Dermis microvascular lymphatic vessel endothelial cell (primary cell): ENCODE data around the gene TRIM29. TPM values are rescaled to one million over a fixed set of nuclear protein-coding genes. Genes with fewer than 3 reads are reported as not detected.

ENCODE experiments used
- DNase-seq, 2 donors: peaks; one replicate each; pipeline versions ENCODE4 v3.0.0 to v3.0.0-alpha.2; 2010; ENCODE audit warnings: low read depth in 2 of 2
- total RNA-seq: library from RNA; depleted of rRNA; stranded (reverse); fragments of >200 nt; gene quantifications from 2 replicates; pipeline ENCODE4 v1.2.1, GENCODE V29; 2014

TRIM29 gene
- total RNA-seq, 1 donor from 2014 or later: not detected

- DNase-seq: no peak
Observed at GRCh38 chr11:120122924-120123683, 14.8 kb downstream of the TRIM29 start.

- DNase-seq: no peak
Observed at GRCh38 chr11:120121914-120122473, 15.9 kb downstream of the TRIM29 start.

DNA sequence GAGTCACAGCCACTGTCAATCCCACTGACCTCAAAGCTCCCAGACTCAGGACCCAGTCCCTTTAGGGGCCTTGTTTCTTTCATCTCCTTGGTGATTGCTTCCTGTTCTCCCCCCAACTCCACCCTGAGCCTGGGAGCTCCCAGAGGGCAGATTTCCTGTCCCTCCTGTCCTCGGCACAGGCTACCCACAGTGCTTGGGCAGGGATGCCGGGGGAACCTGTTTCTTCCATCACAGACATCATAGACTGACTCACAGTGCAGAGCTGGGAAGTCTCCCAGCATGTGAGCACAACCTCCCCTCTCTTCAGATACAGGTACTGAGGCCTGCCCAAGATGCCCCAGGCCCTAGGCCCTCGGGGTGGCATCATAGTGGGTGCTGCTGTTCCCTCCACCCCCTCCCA, 16.6 kb downstream of the TRIM29 start:
- no peak for DNase-seq

DNA sequence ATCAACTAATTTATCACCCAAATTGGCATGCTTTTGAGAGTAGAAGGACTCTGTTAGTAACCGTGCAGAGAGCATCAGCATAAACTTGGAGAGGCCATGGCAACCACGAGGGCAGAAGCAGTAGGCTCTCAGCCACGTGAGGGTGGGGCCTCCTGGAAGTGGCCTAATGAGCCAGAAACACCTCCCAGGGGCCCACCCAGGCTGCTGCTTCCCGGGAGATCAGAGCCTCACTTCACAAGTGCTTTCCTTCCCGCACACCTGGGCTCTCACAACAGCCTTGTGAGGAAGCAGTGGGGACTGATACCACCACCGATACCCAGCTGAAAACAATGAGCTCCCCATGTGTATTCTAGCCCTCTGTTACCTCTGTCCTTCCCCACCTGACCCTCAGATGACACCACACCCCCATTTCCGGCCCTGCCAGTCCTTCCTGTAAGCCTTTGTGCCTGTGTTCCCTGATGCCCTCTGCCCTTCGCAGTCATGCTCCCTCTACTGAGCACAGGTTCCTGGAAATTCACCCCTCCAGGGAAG, 17.0 kb downstream of the TRIM29 start:
- DNase-seq: no peak

GRCh38 chr11:120119121-120119520, 18.8 kb downstream of the TRIM29 start:
- DNase-seq: no peak

- no peak for DNase-seq
Observed at GRCh38 chr11:120117991-120118390, 19.9 kb downstream of the TRIM29 start.

- no peak for DNase-seq
Observed at GRCh38 chr11:120116966-120117365, 20.9 kb downstream of the TRIM29 start.

GRCh38 chr11:120115272-120116000, 22.5 kb downstream of the TRIM29 start:
- no peak for DNase-seq

- DNase-seq: no peak
Observed at GRCh38 chr11:120112174-120112796, 25.6 kb downstream of the TRIM29 start.

- DNase-seq: no peak
Observed at GRCh38 chr11:120109531-120109930, 28.4 kb downstream of the TRIM29 start.

GRCh38 chr11:120108785-120109168, 29.1 kb downstream of the TRIM29 start:
- no peak for DNase-seq

DNA sequence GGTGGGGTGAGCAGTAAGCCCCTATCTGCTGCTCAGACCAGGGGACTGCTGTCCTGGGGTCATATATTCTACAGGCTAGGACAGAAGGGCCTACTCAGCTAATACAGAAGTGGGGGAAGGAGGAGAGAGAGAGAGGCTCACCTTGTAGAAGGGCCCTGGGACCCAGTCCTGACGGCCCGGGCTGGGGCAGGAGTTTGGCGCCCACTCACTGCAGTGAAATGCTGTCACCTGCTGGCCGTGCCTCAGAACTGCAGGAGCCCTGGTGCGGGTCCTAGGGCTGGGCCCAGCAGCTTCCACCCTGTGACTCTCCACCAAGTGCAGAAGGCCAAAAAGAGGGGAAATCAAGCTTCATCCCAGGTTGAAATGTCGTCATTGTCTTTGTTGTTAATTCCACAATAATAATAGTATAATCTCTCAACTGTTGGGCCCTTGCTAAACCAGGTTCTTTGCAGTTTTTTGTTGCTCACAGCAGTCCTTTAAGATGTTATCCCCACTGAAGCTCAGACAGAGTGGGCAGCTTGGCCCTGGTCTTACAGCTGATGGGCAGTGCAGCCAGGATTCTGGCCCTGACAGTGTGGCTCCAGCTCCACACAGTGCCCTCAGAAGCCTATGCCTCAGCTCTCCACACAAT, 29.6 kb downstream of the TRIM29 start:
- DNase-seq: peak; percentile 9 to 52

DNA sequence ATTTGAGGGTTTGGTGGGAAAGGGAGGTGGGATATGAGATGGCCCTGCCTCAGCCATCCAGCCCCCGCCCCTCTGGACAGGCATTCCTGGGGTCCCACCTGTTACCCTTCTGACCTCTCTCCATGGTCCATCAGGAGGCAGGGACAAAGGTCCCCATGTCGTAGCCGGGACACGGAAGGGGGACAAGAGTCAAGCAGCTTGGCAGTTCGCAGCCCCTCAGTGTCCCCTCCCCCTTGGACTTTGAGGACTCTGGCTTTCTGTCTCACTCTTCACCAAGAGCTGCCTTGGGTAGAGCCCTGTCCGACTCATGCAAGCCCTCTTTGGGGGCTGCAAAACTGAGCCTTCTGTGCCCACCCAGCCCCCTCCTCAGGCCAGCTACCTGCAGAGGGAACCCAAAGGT, 30.2 kb downstream of the TRIM29 start:
- DNase-seq: no peak

DNA sequence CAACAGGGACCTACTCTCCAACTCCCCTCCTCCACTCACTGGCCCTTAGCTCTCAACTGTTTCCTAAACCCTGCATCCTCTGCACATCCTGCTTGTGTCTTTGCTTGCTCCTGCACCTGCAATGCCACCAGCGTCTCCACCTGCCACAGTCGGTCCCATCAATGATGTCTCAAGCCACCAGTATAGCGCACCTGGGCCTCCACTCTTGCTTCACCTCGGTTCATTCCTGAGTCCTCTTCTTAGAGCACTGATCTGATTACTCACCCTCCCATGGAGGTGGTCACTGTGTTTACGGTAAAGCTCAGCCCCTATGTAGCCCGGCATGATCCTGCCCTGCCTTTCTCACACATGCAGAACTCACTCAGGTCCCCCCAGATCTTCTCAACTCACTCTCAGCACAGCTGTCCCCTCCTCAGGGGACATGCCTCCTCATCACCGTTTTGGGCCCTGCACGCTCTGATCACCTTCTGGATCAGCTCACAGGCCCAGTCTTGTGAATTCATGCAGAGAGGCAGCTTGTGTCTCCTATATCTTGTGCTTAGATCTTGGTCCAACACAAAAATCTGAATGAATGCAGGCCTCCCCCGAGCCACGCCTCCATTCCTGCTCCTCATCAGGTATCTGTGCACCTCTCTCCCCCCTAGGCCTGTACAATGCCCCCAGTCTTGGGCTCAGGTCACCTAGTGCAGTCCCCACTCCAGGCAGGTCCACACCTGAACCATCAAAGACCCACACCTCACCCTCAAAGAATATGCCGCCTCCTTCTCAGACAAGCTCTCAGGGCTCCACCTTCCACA, 31.4 kb downstream of the TRIM29 start:
- DNase-seq: no peak

- no peak for DNase-seq
Observed at GRCh38 chr11:120105576-120105975, 32.3 kb downstream of the TRIM29 start.

DNA sequence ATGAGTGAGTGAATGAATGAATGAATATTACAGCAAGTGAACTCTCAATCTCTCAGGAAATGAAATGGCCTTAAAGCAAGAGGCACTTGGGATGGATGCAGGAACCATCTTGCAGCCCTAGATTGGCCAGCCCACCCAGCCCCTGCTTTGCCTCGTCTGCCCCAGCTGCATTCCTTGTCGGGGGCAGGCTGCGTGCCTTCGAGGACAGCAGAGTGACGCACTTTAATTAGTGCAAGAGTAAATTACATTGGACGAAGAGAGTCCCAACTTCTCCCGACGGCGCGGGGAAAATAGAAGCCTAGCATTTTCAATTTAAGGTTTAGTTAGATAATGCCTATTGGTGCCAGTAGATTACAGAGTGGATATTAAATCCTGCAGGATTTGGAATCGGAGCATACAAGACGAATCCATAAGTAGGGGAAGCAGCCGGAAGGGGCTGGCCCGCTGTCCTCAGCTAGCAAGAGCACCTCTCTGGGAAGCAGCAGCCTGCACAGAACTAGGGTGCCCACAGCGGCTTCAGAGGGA, 33.8 kb downstream of the TRIM29 start:
- no peak for DNase-seq

DNA sequence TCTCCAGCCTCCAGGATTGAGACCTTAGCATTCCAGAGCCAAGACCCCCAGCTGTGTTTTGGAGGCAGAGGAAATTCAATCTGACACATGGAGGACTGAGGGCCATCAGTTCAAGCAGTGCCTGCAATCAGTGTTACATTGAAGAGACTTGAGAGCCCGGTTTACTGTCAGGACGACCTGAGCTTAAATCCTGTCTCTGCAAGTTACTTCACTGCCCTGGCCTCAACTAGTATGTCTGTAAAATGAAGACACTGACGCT, 35.1 kb downstream of the TRIM29 start:
- DNase-seq: no peak

- DNase-seq: no peak
Observed at GRCh38 chr11:120102050-120102863, 35.7 kb downstream of the TRIM29 start.

DNA sequence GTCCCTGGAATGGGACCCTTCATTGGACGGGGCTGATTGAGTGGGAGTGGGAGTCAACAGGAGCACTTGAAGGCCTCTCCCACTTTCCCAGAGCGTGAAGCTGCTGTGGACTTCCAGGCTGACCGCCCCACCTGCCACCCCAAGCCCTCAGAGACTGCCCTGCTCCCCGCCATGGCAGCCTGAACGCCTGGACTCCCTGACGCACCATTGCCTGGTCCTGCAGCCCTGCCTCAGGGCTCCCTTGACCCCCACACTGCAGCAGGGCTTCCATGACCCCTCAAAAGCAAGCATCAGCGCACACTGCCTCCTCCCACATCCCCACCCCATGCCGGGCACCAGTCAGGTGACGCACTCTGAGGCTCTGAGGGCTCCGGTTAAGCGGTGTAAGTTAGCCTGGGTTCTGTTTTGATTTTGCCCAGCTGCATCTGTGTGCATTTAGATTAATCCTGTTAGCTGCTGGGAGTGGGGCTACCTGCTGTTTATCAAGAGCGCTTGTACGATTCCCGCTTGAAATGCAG, 39.4 kb downstream of the TRIM29 start:
- no peak for DNase-seq
